HFF-Myc (cell line): ENCODE results near the gene C17orf50.

Source experiments
- DNase-seq: peaks from one replicate; pipeline ENCODE4 v3.0.0-alpha.2; 2011; ENCODE audit warnings: low read depth; ENCODE audit errors: extremely low read depth
- H3K4me3 ChIP-seq: replicated peaks from 2 replicates; pipeline ENCODE4 v1.5.1; 2011; ENCODE audit warnings: low read depth, mild to moderate bottlenecking, control low read depth, low read length
- TF ChIP-seq, protein P1 (sequence below): IDR thresholded peaks from 2 replicates; pipeline ENCODE4 v1.5.1; 2012; ENCODE audit warnings: mild to moderate bottlenecking, low read depth, low read length, control low read depth; ENCODE audit errors: missing control alignments

Gene C17orf50

GRCh38 chr17:35731917-35732805 lies 28.5 kb upstream of the C17orf50 start:
- peak overlapping the region; percentile 80 for H3K4me3 ChIP-seq
- DNase-seq, result no peak

GRCh38 chr17:35732806-35733136 lies 27.9 kb upstream of the C17orf50 start:
- no peak for DNase-seq
- TF ChIP-seq, protein P1, sequence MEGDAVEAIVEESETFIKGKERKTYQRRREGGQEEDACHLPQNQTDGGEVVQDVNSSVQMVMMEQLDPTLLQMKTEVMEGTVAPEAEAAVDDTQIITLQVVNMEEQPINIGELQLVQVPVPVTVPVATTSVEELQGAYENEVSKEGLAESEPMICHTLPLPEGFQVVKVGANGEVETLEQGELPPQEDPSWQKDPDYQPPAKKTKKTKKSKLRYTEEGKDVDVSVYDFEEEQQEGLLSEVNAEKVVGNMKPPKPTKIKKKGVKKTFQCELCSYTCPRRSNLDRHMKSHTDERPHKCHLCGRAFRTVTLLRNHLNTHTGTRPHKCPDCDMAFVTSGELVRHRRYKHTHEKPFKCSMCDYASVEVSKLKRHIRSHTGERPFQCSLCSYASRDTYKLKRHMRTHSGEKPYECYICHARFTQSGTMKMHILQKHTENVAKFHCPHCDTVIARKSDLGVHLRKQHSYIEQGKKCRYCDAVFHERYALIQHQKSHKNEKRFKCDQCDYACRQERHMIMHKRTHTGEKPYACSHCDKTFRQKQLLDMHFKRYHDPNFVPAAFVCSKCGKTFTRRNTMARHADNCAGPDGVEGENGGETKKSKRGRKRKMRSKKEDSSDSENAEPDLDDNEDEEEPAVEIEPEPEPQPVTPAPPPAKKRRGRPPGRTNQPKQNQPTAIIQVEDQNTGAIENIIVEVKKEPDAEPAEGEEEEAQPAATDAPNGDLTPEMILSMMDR, result no peak
- peak overlapping the region; percentile 80 for H3K4me3 ChIP-seq

More at GRCh38 chr17:35731917-35732805, 28.5 kb upstream of the C17orf50 start:
- TF ChIP-seq, protein P1, result no peak

DNA sequence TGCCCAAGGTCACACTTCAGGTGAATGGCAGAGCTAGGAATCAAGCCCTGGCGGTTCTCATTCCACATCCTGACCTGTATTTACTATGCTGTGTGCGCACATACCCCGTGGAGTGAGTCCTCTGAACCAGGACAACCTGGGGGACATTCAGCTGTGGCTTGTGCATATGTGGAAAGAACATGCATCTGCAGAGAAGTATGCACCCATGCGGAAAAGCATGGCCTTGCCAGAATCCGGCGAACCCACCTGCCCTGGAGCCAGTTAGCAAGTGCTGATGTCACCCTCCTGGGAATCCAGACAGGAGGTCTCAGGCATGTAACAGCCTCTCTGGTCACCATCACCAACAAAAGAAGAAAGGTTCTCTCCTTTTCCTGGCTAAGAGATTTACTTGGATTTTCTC lies 27.3 kb upstream of the C17orf50 start:
- H3K4me3 ChIP-seq, result no peak overlapping the region
- DNase-seq, result no peak
- TF ChIP-seq, protein P1, result no peak

DNA sequence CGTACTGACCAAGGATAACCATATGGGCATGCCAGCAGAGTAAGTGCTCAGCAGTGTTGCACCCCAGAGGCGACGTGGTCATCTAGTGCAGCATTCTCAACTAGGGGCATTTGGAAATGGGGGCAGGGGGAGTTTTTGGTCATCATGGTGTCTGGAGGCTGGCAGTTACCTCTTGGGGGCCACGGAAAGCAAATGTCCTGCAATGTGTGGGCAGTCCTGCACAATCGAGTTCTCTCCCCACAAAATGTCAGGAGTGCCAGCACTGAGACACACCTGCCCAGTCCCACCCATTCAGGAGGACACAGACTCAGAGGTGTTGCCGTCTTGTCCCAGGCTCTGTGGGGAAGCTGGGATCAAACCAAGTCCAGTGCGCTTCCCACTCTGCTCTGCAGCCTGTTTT lies 26.3 kb upstream of the C17orf50 start:
- DNase-seq, result no peak
- TF ChIP-seq, protein P1, result no peak
- no peak overlapping the region for H3K4me3 ChIP-seq

DNA sequence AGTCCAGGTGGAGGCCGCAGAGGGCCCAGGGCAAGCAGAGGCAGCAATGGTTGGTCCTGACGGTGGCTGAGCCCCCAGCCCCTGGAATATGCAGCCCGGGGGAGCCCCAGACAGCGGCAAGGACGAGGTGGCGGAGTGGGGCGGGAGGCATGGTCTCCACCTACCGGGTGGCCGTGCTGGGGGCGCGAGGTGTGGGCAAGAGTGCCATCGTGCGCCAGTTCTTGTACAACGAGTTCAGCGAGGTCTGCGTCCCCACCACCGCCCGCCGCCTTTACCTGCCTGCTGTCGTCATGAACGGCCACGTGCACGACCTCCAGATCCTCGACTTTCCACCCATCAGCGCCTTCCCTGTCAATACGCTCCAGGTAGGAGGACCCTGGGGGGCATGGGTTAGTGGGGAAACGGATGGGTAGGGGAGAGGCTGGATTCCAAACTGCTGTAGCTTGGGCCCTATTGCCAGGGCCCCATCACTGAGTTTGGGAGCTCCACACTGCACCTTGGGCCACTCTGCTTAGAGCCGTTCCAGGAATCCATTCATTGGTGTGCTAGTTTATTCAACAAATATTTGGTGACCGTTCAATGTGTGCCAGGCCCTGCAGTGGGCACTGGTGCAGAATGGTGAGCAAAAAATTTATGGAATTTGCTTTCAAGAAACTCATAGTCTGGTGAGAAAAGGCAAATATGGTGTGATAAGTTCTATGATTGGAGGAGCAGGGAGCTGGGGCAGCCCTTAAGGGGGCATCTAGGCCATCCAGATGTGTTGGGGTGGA lies 25.5 kb upstream of the C17orf50 start:
- H3K4me3 ChIP-seq, result no peak overlapping the region
- TF ChIP-seq, protein P1, result no peak
- DNase-seq, result no peak

DNA sequence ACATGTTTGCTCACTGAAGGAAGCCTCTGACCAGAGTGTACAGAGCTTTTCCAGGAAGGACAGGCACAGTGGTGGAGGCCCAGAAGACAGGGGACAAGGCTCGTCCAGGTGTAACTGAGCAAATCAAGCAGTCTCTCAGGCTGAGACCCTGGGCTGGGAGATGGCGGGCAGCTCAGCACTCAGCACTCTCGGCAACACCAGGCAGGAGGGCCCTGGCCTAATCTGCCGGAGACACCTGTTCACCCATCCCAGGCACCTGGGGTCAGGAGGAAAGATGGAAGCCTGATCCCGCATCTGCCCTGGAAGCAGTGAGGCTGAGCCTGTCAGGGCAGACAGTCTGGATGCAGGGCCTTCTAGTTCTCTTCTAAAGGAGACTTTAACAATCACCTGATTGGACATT lies 24.5 kb upstream of the C17orf50 start:
- H3K4me3 ChIP-seq, result no peak overlapping the region
- DNase-seq, result no peak
- TF ChIP-seq, protein P1, result no peak
